Progenitor cell of endocrine pancreas (in vitro differentiated cells): ENCODE measurements around the gene JMJD6. TPM values are rescaled to one million over a fixed set of nuclear protein-coding genes. Genes with fewer than 3 reads are reported as not detected.
"Not testable (repeated sequence)": the region's sequence is repeated elsewhere in the genome, so short reads cannot be mapped to it uniquely, and the experiment has no call there.

Experiments used
- DNase-seq: peaks from one replicate; pipeline ENCODE4 v3.0.0; 2021; ENCODE audit warnings: low spot score; ENCODE audit not compliant: unreplicated experiment
- H3K27ac Mint-ChIP-seq: 2 replicates; pipeline ENCODE4 v1.8.0; 2021; ENCODE audit warnings: mild to moderate bottlenecking, moderate library complexity, mixed read lengths
- H3K27me3 Mint-ChIP-seq: 2 replicates; pipeline ENCODE4 v1.8.0; 2021; ENCODE audit warnings: mixed read lengths
- H3K36me3 Mint-ChIP-seq: 2 replicates; pipeline ENCODE4 v1.8.0; 2022; ENCODE audit warnings: mixed read lengths; ENCODE audit not compliant: insufficient read depth
- H3K4me1 Mint-ChIP-seq: 2 replicates; pipeline ENCODE4 v1.8.0; 2021; ENCODE audit warnings: low read depth, mixed read lengths
- H3K4me3 Mint-ChIP-seq: 2 replicates; pipeline ENCODE4 v1.8.0; 2021; ENCODE audit warnings: low read depth, mild to moderate bottlenecking, moderate library complexity, mixed read lengths
- H3K9me3 Mint-ChIP-seq: 2 replicates; pipeline ENCODE4 v1.8.0; 2021; ENCODE audit warnings: low read depth, mixed read lengths
- total RNA-seq: library from RNA; stranded (reverse); gene quantifications from 2 replicates; pipeline ENCODE4 v1.2.1, GENCODE V29; 2021
- TF ChIP-seq, protein P1 (sequence below): fragments of 200-600 bp; sonication (generic); IDR thresholded peaks from one replicate; pipeline ENCODE4 v1.5.0; 2021; ENCODE audit warnings: antibody characterized with exemption, mild to moderate bottlenecking; ENCODE audit not compliant: unreplicated experiment

Gene JMJD6
- total RNA-seq, 1 donor from 2014 or later: 25.6 TPM

DNA sequence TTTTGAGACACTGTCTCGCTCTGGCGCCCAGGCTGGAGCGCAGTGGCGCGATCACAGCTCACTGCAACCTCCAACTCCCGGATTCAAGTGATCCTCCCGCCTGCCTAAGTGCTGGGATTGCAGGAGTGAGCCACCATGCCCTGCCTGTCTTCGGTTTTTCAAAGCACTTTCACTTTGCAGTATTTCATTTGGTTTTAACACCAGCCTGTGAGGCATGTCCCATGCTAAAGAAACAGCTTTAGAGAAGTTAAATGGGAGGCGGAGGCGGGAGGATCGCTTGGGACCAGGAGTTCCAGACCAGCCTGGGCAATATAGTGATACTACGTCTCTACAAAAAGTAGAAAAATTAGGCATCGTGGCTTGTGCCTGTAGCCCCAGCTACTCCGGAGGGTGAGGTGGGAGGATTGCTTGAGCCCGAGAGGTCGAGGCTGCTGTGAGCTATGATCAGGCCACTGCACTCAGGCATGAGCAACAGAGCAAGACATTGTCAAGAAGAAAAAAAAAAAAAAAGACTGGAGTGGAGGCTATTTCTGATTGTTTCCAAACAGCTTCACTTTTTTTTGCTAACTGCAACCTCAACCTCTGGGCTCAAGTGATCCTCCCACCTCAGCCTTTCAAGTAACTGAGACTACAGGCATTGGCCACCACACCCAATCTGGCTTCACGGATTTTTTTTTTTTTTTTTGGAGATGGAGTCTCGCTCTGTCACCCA, 1.5 kb upstream of the JMJD6 start:
- TF ChIP-seq, protein P1, sequence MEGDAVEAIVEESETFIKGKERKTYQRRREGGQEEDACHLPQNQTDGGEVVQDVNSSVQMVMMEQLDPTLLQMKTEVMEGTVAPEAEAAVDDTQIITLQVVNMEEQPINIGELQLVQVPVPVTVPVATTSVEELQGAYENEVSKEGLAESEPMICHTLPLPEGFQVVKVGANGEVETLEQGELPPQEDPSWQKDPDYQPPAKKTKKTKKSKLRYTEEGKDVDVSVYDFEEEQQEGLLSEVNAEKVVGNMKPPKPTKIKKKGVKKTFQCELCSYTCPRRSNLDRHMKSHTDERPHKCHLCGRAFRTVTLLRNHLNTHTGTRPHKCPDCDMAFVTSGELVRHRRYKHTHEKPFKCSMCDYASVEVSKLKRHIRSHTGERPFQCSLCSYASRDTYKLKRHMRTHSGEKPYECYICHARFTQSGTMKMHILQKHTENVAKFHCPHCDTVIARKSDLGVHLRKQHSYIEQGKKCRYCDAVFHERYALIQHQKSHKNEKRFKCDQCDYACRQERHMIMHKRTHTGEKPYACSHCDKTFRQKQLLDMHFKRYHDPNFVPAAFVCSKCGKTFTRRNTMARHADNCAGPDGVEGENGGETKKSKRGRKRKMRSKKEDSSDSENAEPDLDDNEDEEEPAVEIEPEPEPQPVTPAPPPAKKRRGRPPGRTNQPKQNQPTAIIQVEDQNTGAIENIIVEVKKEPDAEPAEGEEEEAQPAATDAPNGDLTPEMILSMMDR: no peak
- Mint-ChIP-seq H3K27me3 (no peaks in the 10 kb centered on the region), H3K4me1 (peaks cover 14% of the 10 kb centered on the region), H3K27ac (peak overlapping the region; percentile 98), H3K36me3 (peaks cover 5% of the 10 kb centered on the region), H3K9me3 (no peaks in the 10 kb centered on the region), H3K4me3 (peak overlapping the region; percentile 95)
- no peak for DNase-seq

DNA sequence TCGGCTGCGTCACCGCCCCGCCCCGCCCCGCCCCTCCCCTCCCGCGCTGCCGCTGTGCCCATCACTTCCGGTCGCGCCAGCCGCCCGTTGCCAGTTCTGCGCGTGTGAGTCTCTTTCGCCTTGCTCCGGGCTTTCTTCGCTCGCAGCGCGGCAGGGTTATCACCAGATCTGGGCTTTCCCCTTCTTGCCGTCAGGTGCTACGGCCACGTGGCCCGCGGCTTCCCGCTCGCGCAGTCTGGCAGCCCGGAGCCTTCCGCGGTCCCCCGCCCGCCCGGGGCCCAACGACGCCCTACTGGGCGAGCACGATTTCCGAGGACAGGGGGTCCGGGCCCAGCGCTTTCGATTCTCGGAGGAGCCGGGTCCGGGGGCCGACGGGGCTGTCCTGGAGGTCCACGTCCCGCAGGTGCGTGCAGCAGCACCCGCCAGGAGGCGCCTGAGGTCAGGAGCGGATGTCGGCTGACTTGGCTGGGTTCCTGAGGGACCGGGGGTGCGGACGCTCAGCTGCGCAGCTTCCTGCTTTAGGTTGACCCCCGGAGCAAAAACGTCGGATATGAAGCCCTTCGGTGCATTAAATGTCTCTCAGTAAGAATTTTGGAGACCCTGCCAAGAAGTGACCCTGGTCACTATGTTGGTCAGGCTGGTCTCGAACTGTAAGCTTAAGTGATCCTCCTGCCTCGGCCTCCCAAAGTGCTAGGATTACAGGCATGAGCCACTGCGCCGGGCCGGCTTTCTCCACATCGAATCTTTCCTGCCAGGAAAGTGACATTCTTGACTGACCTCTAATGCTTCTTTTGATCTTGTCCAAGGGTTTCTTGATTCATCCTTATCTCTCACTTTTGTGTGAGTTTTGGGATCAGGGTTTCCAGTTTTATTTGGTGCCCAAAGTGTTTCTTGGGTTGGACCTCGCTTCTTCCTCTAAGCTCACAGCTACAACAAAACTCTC, 641 bp upstream of the JMJD6 start, which contains the start of gene METTL23:
Gene METTL23 (plus strand): TSS at position 64 of the 943 bp plus-strand sequence. CDS start 2,872 bp downstream, outside the sequence.
- Mint-ChIP-seq H3K27me3 (no peaks in the 10 kb centered on the region), H3K4me3 (peak within 1 kb of the TSS; percentile 95), H3K36me3 (peaks cover 7% of the 10 kb centered on the region), H3K27ac (peak within 1 kb of the TSS; percentile 98), H3K4me1 (peaks cover 14% of the 10 kb centered on the region), H3K9me3 (no peaks in the 10 kb centered on the region)
- TF ChIP-seq, protein P1: peak; percentile 76
- DNase-seq: peak; percentile 70

DNA sequence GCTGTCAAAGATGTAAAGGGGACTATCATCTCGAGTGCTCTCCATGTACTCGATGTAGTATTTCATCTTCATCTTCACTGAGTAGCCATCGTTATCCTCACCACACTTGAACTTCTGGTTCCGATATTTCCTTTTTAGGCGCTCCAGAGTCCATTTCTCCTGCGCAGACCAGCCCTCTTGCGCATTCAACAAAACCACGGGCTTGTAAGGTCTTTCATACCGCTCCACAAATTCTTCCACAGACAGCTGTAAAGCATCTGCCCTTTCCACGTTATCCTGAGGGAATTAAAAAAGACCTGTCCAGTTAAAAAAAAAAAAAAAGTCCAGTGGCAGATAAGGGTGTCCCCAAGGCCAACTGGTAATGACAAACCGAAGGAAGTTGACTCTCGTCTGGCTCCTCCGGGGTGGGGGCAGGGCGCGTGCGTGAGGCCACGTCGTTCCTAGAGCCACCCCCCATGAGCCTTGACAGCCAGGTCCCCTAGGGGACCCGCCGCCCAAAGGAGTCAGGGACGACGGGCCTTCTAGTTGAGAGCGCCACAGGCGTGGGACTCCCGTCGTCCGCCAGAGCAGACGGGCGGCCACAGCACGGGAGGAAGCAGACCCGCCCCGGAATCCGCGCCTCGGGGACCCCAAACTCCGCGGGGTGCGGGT, 701 bp downstream of the JMJD6 start:
- Mint-ChIP-seq H3K9me3 (no peaks in the 10 kb centered on the region), H3K27ac (peak overlapping the region; percentile 97), H3K36me3 (peaks cover 18% of the 10 kb centered on the region), H3K27me3 (no peaks in the 10 kb centered on the region), H3K4me3 (peak overlapping the region; percentile 95), H3K4me1 (peaks cover 14% of the 10 kb centered on the region)
- TF ChIP-seq, protein P1: no peak
- no peak for DNase-seq

DNA sequence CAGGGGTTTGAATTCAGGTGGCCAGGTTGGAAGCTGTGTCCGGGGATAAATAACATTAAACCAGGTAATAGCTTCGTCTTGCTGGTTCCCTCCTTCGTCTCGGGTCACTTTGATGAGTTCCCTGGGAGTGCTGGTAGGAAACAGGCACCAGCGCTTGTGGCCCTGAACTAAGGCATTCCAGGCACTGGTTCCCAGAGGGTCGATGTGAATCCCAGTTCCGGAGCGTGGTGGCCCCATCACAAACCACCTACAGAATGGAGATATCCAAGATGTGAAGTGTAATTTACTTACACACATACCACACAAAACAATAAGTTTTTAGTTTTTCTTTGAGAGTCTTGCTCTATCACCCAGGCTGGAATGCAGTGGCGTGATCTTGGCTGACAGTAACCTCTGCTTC, 2.6 kb downstream of the JMJD6 start:
- Mint-ChIP-seq H3K27ac (no peak overlapping the region), H3K36me3 (peaks cover 22% of the 10 kb centered on the region), H3K27me3 (no peaks in the 10 kb centered on the region), H3K9me3 (no peaks in the 10 kb centered on the region), H3K4me3 (no peak overlapping the region), H3K4me1 (peaks cover 13% of the 10 kb centered on the region)
- no peak for DNase-seq
- TF ChIP-seq, protein P1: no peak

DNA sequence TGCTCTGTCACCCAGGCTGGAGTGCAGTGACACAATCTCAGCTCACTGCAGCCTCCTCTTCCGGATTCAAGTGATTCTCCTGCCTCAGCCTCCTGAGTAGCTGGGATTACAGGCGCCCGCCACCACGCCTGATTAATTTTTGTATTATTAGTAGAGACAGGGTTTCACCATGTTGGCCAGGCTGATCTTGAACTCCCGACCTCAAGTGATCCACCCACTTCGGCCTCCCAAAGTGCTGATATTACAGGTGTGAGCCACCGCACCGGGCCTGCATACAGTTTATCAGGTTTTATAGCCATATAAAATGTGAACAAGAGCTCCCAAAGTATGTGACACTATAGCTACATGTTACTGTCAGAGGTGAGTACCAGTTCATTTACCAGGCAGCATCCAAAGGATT, 3.4 kb downstream of the JMJD6 start:
- Mint-ChIP-seq H3K36me3 (peaks cover 26% of the 10 kb centered on the region), H3K4me1 (peaks cover 13% of the 10 kb centered on the region)
- not testable (repeated sequence) for H3K27me3 Mint-ChIP-seq, DNase-seq, H3K4me3 Mint-ChIP-seq, H3K9me3 Mint-ChIP-seq, H3K27ac Mint-ChIP-seq
